GM18511 (cell line): ENCODE data around the gene SORCS1.

Source experiments
- ATAC-seq: cut with Tn5 transposase; IDR thresholded peaks from one replicate; pipeline ENCODE4 v1.9.1; 2021; ENCODE audit warnings: mild to moderate bottlenecking, moderate library complexity; ENCODE audit not compliant: unreplicated experiment

The SORCS1 gene

GRCh38 chr10:106997721-106998120, 166.8 kb downstream of the SORCS1 start:
- ATAC-seq = no peak

- no peak for ATAC-seq
Measured at GRCh38 chr10:106996510-106996909, 168.0 kb downstream of the SORCS1 start.

- ATAC-seq = no peak
Measured at GRCh38 chr10:106992055-106992454, 172.5 kb downstream of the SORCS1 start.

GRCh38 chr10:106991091-106991490, 173.4 kb downstream of the SORCS1 start:
- no peak for ATAC-seq

- ATAC-seq = no peak
Measured at GRCh38 chr10:106987362-106987761, 177.1 kb downstream of the SORCS1 start.

- ATAC-seq = no peak
Measured at GRCh38 chr10:106982268-106982667, 182.2 kb downstream of the SORCS1 start.

- no peak for ATAC-seq
Measured at GRCh38 chr10:106981452-106982075, 182.9 kb downstream of the SORCS1 start.

GRCh38 chr10:106980495-106981451, 183.7 kb downstream of the SORCS1 start:
- ATAC-seq = peak; percentile 93

GRCh38 chr10:106978756-106979155, 185.8 kb downstream of the SORCS1 start:
- no peak for ATAC-seq

GRCh38 chr10:106973716-106974115, 190.8 kb downstream of the SORCS1 start:
- ATAC-seq = no peak

GRCh38 chr10:106973288-106973687, 191.2 kb downstream of the SORCS1 start:
- no peak for ATAC-seq

GRCh38 chr10:106972381-106972780, 192.1 kb downstream of the SORCS1 start:
- ATAC-seq = no peak

- no peak for ATAC-seq
Measured at GRCh38 chr10:106971411-106971831, 193.1 kb downstream of the SORCS1 start.

- ATAC-seq = no peak
Measured at GRCh38 chr10:106967452-106967851, 197.1 kb downstream of the SORCS1 start.

- ATAC-seq = no peak
Measured at GRCh38 chr10:106960812-106961211, 203.7 kb downstream of the SORCS1 start.

- peak; percentile 50 for ATAC-seq
Measured at GRCh38 chr10:106959521-106959920, 205.0 kb downstream of the SORCS1 start.

- ATAC-seq = no peak
Measured at GRCh38 chr10:106958589-106959361, 205.7 kb downstream of the SORCS1 start.

GRCh38 chr10:106957823-106958588, 206.5 kb downstream of the SORCS1 start:
- peak; percentile 60 for ATAC-seq

GRCh38 chr10:106956216-106956915, 208.1 kb downstream of the SORCS1 start:
- no peak for ATAC-seq

- ATAC-seq = no peak
Measured at GRCh38 chr10:106955133-106955532, 209.4 kb downstream of the SORCS1 start.
